Right atrium auricular region (tissue), 2 donors: ENCODE results near the gene UBE2R2. TPM values are rescaled to one million over a fixed set of nuclear protein-coding genes. Genes with fewer than 3 reads are reported as not detected.
A peak's percentile ranks its signal among the peaks of the same experiment; 100 is the strongest.
"Not testable (repeated sequence)": the region's sequence is repeated elsewhere in the genome, so short reads cannot be mapped to it uniquely, and the experiment has no call there.

Experiments
- DNase-seq: peaks from one replicate; pipeline ENCODE4 v3.0.0-alpha.2; 2019; ENCODE audit warnings: low spot score
- H3K27ac ChIP-seq, 2 donors: fragments of 200-600 bp; sonication (generic); 1 replicate in 1 of 2; 2 replicates in 1 of 2; pipeline ENCODE4 v1.5.1; 2016 to 2019
- H3K27me3 ChIP-seq, 2 donors: fragments of 200-600 bp; sonication (generic); one replicate each; pipeline versions ENCODE4 v1.5.1 to v1.6.0; 2017 to 2019
- H3K36me3 ChIP-seq: fragments of 200-600 bp; sonication (generic); one replicate; pipeline ENCODE4 v1.5.1; 2016
- H3K4me1 ChIP-seq, 2 donors: fragments of 200-600 bp; sonication (generic); one replicate each; pipeline versions ENCODE4 v1.5.1 to v1.6.0; 2017 to 2019
- H3K4me3 ChIP-seq, 2 donors: fragments of 200-600 bp; sonication (generic); 1 replicate in 1 of 2; 2 replicates in 1 of 2; pipeline ENCODE4 v1.5.1; 2017 to 2019; ENCODE audit warnings: mild to moderate bottlenecking in 1 of 2, moderate library complexity in 1 of 2
- H3K9me3 ChIP-seq, 2 donors: fragments of 200-600 bp; sonication (generic); one replicate each; pipeline ENCODE4 v1.5.1; 2019
- total RNA-seq, 2 donors: library from RNA; depleted of rRNA; stranded (reverse); fragments of >200 nt; gene quantifications; one replicate each; pipeline ENCODE4 v1.1.0, GENCODE V29; 2016
- TF ChIP-seq, protein P1 (sequence below), 2 donors: fragments of 200-600 bp; sonication (generic); IDR thresholded peaks; one replicate each; pipeline ENCODE4 v1.5.1; 2019; ENCODE audit warnings: antibody characterized with exemption in 2 of 2

UBE2R2 gene
- 10 to 100 TPM; 26.6 to 29.0 TPM for total RNA-seq

DNA sequence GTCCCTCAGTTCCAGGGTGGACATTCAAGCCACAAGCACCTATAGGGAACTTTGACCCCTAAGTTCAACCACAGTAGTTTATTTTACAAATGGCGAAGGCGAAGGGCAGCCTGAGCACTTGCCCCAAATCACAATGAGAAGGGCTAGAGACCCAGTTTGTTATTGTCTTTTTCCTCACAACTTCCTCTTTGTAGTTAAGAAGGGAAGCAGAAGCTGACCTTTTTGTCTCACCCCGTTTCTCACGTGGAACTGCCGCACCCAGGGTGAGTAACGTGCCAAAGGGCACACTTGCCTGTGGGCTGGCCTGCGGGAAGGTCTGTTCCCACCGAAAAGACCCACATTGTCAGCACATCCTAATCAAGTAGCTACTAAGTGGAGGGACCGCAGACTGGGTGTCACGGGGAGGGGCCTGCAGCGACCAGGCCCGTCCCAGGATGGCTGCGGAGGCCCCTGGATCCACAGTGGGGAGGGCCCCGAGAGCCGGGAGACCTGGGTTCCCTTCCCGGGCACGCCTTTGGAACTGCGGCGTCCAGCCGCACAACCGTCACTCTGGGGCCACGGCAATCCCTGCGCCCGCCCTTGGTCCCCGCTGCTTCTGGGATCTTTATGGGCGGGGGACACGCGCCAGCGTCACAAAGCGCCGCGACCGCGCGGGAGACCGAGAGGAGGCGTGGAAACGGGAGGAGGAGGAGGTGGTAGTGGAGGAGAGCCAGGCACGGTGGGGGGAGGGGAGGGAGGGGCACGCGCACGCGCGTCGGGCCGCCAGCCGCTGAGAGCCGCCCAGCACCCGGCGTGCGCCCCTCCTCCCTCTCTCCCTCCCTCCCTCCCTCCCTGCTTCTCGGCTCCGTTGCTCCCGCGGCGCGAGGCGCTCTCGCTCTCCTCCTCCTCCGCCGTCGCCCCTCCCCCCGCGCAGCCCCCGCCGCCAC is at the start of gene UBE2R2:
TSS of gene UBE2R2 (plus strand) at position 834 of the 926 bp plus-strand sequence. CDS start 598 bp downstream, outside the sequence.
- peak within 1 kb of the TSS; percentile 98 to 99 for H3K27ac ChIP-seq
- H3K4me3 ChIP-seq, result peak within 1 kb of the TSS; percentile 83 to 94
- DNase-seq, result peak; percentile 95
- H3K4me1 ChIP-seq, result peaks cover 0 to 56% of the 10 kb centered on the region in 2 donors
- H3K9me3 ChIP-seq, result no peaks in the 10 kb centered on the region
- no peaks in the 10 kb centered on the region for H3K36me3 ChIP-seq
- TF ChIP-seq, protein P1, sequence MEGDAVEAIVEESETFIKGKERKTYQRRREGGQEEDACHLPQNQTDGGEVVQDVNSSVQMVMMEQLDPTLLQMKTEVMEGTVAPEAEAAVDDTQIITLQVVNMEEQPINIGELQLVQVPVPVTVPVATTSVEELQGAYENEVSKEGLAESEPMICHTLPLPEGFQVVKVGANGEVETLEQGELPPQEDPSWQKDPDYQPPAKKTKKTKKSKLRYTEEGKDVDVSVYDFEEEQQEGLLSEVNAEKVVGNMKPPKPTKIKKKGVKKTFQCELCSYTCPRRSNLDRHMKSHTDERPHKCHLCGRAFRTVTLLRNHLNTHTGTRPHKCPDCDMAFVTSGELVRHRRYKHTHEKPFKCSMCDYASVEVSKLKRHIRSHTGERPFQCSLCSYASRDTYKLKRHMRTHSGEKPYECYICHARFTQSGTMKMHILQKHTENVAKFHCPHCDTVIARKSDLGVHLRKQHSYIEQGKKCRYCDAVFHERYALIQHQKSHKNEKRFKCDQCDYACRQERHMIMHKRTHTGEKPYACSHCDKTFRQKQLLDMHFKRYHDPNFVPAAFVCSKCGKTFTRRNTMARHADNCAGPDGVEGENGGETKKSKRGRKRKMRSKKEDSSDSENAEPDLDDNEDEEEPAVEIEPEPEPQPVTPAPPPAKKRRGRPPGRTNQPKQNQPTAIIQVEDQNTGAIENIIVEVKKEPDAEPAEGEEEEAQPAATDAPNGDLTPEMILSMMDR (IDR thresholded peaks at IDR 0.05), result no peak
- no peaks in the 10 kb centered on the region for H3K27me3 ChIP-seq

DNA sequence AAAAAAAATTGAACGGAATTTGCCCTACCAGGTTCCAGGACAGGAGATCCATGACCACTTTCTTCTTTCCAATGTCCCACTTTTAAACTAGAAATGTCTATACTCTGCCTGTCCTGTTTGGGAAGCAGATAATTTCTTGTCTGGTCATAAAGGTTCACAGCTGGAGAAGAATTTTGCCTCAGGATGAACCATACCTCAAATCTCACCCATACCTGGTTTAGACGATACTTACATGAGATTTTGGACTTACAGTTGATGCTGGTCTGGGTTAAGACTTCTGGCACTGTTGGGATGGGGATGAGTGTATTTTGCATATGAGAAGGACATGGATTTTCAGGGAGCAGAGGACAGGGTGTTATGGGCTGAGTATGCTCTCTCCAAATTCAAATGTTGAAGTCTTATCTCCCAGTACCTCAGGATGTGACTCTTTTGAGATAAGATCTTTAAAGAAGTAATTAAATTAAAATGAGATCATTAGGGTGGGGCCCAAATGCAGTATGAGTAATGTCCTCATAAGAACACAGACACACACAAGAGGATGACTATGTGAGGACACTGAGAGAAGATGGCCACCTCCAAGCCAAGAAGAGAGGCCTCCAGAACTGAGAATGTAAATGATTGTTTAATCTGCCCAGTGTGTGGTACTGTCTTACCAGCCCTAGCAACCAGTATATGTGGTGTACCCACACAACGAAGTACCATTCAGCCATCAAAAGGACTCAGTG is 46.6 kb upstream of the UBE2R2 start:
- DNase-seq, H3K27ac ChIP-seq, H3K4me3 ChIP-seq, H3K4me1 ChIP-seq, H3K9me3 ChIP-seq, H3K36me3 ChIP-seq, H3K27me3 ChIP-seq: not testable (repeated sequence)

GRCh38 chr9:33773135-33773534 is 43.8 kb upstream of the UBE2R2 start:
- H3K36me3 ChIP-seq, H3K27me3 ChIP-seq, DNase-seq, H3K27ac ChIP-seq, H3K4me1 ChIP-seq, H3K4me3 ChIP-seq, H3K9me3 ChIP-seq: not testable (repeated sequence)

GRCh38 chr9:33774074-33774659 is 42.8 kb upstream of the UBE2R2 start:
- H3K27ac ChIP-seq, H3K9me3 ChIP-seq, H3K27me3 ChIP-seq, H3K36me3 ChIP-seq, H3K4me3 ChIP-seq, H3K4me1 ChIP-seq, DNase-seq: not testable (repeated sequence)

DNA sequence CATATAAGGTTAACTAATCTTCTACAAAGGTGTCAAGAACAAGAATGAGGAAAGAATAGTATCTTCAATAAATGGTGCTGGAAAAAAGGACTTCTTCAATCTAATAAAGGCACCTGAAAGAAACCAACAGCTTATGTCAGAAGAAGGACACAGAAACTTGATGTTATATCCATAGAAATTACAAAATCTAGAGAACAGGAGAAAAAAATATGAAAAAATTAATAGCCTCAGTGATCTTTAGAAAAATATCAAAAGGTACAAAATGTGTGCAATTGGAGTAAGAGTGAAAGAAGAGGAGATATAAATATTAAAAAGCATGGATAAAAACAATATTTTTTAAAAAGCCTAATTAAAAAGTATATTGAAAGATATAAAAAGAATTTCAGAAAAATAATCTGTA is 40.4 kb upstream of the UBE2R2 start:
- Histone ChIP-seq H3K9me3 (no peaks in the 10 kb centered on the region), H3K27me3 (no peaks in the 10 kb centered on the region), H3K27ac (no peak overlapping the region), H3K36me3 (no peaks in the 10 kb centered on the region), H3K4me3 (no peak overlapping the region), H3K4me1 (no peaks in the 10 kb centered on the region)
- no peak for DNase-seq
- TF ChIP-seq, protein P1 (IDR thresholded peaks at IDR 0.05), result no peak

- Histone ChIP-seq H3K9me3 (no peaks in the 10 kb centered on the region), H3K4me3 (no peak overlapping the region), H3K4me1 (no peaks in the 10 kb centered on the region), H3K27ac (no peak overlapping the region), H3K27me3 (no peaks in the 10 kb centered on the region), H3K36me3 (no peaks in the 10 kb centered on the region)
- DNase-seq, result no peak
- TF ChIP-seq, protein P1 (IDR thresholded peaks at IDR 0.05), result peak; percentile 67 to 81
Measured at GRCh38 chr9:33778700-33779351, 38.1 kb upstream of the UBE2R2 start.
